Thyroid gland (tissue), 4 donors: ENCODE measurements around the gene GJC1. TPM values are rescaled to one million over a fixed set of nuclear protein-coding genes. Genes with fewer than 3 reads are reported as not detected.

Experiments used
- DNase-seq, 2 donors: peaks; one replicate each; pipeline ENCODE4 v3.0.0-alpha.2; 2019
- H3K27ac ChIP-seq, 3 donors: fragments of 200-600 bp; sonication (generic); 1 replicate in 2 of 3; 2 replicates in 1 of 3; pipeline ENCODE4 v1.5.1; 2016 to 2019; ENCODE audit warnings: mild to moderate bottlenecking in 1 of 3, moderate library complexity in 1 of 3
- H3K27me3 ChIP-seq: fragments of 200-600 bp; sonication (generic); one replicate; pipeline ENCODE4 v1.5.1; 2019
- H3K36me3 ChIP-seq, 2 donors: fragments of 200-600 bp; sonication (generic); one replicate each; pipeline ENCODE4 v1.5.1; 2016 to 2019
- H3K4me1 ChIP-seq, 2 donors: fragments of 200-600 bp; sonication (generic); one replicate each; pipeline ENCODE4 v1.5.1; 2017 to 2019
- H3K4me3 ChIP-seq, 3 donors: fragments of 200-600 bp; sonication (generic); replicated peaks in 1 of 3; 1 replicate in 2 of 3; 2 replicates in 1 of 3; pipeline ENCODE4 v1.5.1; 2016; ENCODE audit warnings: mild to moderate bottlenecking in 1 of 3
- H3K9me3 ChIP-seq: fragments of 200-600 bp; sonication (generic); one replicate; pipeline ENCODE4 v1.5.1; 2017
- POLR2A ChIP-seq, 2 donors: fragments of 450-650 bp; IDR thresholded peaks; one replicate each; pipeline ENCODE4 v1.6.1; 2017; ENCODE audit warnings: antibody characterized with exemption in 2 of 2, mild to moderate bottlenecking in 2 of 2, moderate library complexity in 1 of 2
- WGBS, 2 donors: methylation state at CpG; one replicate each; pipeline ENCODE4 v1.1.5; 2017; 5-methylcytosine and 5-hydroxymethylcytosine counted together
- intact Hi-C: fragments of 100-400 bp; cut with DNase I; formaldehyde crosslinking; loops from one replicate; pipeline ENCODE4 v1.15.1; 2023
- total RNA-seq, 4 donors: library from RNA; depleted of rRNA; stranded (reverse); fragments of >200 nt; gene quantifications; one replicate each; pipeline ENCODE4 v1.2.3, GENCODE V29; 2016
- TF ChIP-seq, protein P1 (sequence below), 6 experiments: fragments of 200-600 bp in 3 of 6; fragments of 450-650 bp in 3 of 6; sonication (generic) in 3 of 6; IDR thresholded peaks; one replicate each; pipeline ENCODE4 v1.5.1; 2016 to 2019; ENCODE audit warnings: antibody characterized with exemption in 6 of 6, mild to moderate bottlenecking in 2 of 6, inconsistent platforms in 1 of 6, moderate library complexity in 1 of 6

Gene GJC1
- total RNA-seq, 4 donors from 2014 or later, result 1.4 to 6.1 (median 3.8) TPM

DNA sequence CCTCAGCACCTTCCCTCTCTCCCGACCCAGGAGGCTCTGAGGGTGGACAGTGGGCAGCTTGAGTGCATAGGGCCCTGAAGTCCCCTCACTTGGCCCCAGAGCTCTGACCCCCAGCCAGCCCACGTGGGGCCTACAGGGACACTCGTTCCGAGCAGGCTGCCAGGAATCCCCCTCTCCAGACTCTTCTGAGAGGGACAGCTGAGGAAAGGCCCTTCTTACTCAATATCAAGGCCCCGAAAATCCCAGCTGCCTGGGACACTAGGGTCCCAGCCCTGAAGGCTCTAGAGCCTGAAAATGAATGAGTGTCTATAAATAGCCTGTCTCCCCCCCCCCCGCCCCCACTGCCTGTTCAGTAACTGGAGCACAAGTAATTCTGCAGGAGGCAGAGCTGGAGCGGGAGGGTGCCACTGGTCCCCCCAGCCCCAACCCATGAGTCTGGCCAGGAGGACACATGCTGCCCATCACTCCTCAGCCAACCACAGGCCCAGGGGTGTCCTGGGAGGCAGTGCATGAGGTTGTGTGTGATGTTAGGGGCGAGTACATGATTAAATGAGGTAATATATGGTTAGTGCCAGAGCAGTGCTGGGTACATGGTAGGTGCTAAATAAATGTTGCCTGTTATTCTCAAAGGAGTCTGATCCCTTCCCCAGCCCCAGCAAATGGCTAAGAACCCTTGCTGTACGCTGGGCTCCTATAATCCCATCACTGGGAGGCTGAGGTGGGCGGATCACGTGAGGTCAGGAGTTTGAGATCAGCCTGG, 59.7 kb downstream of the GJC1 start:
- intact Hi-C loops, result no loop called here
- Histone ChIP-seq H3K4me3 (no peak overlapping the region), H3K4me1 (peaks cover 6 to 7% of the 10 kb centered on the region in 2 donors), H3K9me3 (no peaks in the 10 kb centered on the region), H3K27me3 (no peaks in the 10 kb centered on the region), H3K36me3 (no peaks in the 10 kb centered on the region), H3K27ac (no peak overlapping the region)
- no peak for DNase-seq
- 75 to 86% methylated on average over 3 to 10 of the region's 11 CpGs for WGBS, 2 donors
- TF ChIP-seq, protein P1, sequence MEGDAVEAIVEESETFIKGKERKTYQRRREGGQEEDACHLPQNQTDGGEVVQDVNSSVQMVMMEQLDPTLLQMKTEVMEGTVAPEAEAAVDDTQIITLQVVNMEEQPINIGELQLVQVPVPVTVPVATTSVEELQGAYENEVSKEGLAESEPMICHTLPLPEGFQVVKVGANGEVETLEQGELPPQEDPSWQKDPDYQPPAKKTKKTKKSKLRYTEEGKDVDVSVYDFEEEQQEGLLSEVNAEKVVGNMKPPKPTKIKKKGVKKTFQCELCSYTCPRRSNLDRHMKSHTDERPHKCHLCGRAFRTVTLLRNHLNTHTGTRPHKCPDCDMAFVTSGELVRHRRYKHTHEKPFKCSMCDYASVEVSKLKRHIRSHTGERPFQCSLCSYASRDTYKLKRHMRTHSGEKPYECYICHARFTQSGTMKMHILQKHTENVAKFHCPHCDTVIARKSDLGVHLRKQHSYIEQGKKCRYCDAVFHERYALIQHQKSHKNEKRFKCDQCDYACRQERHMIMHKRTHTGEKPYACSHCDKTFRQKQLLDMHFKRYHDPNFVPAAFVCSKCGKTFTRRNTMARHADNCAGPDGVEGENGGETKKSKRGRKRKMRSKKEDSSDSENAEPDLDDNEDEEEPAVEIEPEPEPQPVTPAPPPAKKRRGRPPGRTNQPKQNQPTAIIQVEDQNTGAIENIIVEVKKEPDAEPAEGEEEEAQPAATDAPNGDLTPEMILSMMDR (IDR thresholded peaks at IDR 0.05), result no peak
- no peak for TF ChIP-seq POLR2A (IDR thresholded peaks at IDR 0.05)

DNA sequence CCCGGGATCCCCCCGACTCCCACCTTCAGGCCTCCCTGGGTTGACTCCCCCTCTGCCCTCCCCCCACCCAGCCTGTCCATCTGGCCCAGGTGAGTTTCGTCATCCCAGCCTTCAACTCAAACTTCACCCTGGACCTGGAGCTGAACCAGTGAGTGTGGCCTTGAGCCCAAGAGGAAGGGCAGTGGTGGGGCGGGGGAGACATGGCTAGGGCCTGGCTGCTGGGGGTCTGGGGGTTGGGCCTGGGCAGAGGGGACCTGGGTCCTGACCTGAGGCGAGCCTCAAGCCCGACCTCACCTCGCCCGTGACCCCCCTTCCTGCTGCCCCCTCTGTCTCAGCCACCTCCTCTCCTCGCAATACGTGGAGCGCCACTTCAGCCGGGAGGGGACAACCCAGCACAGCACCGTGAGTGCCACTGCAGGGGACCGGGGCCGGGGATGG, 60.4 kb downstream of the GJC1 start:
- H3K9me3 ChIP-seq, result no peaks in the 10 kb centered on the region
- intact Hi-C loops, result no loop called here
- WGBS, 2 donors, result 73 to 84% methylated on average over 6 to 10 of the region's 15 CpGs
- H3K4me3 ChIP-seq, result no peak overlapping the region
- H3K27me3 ChIP-seq, result no peaks in the 10 kb centered on the region
- DNase-seq, result no peak
- no peak overlapping the region for H3K27ac ChIP-seq
- H3K4me1 ChIP-seq, result peaks cover 0 to under 1% of the 10 kb centered on the region in 2 donors
- H3K36me3 ChIP-seq, result no peaks in the 10 kb centered on the region
- TF ChIP-seq POLR2A (IDR thresholded peaks at IDR 0.05), result no peak

DNA sequence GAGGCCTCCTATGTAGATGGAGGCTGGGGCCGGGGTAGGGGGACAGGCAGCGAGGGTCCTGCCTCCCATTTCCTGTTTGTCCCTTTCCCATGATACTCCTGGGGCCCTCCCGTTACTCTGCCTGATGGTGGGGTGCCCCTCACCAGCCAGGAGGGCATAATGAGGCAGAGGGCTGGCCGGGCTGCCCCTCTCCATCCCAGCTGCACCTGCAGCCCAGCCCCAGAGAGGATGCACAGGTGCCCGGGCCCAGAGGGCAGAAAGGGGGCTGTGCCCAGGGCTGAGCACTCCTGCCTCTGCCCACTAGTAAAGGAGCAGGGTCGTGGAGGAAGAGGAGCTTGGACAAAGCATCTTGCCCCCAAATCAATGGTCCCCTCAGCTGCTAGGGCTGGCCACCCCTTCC, 60.9 kb downstream of the GJC1 start:
- Histone ChIP-seq H3K27me3 (no peaks in the 10 kb centered on the region), H3K4me3 (no peak overlapping the region), H3K4me1 (no peaks in the 10 kb centered on the region), H3K27ac (no peak overlapping the region), H3K36me3 (no peaks in the 10 kb centered on the region), H3K9me3 (no peaks in the 10 kb centered on the region)
- intact Hi-C loops, result no loop called here
- no peak for TF ChIP-seq POLR2A (IDR thresholded peaks at IDR 0.05)
- TF ChIP-seq, protein P1 (IDR thresholded peaks at IDR 0.05), result no peak
- no peak for DNase-seq
- WGBS, 2 donors, result 64 to 65% methylated on average over 4 to 6 of the region's 6 CpGs

DNA sequence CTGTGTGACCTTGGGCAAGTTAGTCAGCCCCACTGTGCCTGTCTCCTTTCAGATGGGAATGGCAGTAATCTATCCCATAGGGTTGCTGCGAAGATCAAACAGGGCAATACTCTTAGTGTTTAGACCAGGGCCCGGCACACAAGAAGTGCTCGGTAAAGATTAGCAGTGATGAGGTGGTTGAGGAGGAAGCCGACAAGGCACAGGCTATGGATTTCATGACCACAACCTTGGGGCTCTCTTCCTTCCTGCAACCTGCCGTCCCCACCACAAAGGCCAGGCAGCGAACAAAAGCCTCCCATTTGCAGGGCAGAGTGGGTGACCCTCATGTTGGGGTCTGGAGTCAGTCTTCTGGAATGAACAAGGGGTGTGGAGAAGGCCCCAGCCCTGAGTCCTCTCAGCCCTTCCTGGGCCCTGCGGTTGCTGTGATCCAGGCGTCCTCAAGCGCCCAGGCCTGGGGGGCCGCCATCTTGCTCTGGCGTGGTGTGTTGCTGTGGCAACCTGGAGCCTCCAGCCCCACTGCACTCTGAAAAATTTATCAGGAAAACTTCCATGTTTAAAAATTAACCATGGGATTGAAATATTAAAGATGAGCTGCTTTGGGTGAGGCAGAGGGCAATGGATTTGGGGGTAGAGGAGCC, 61.5 kb downstream of the GJC1 start:
- 82 to 83% methylated on average over 6 to 11 of the region's 11 CpGs for WGBS, 2 donors
- Histone ChIP-seq H3K4me3 (no peak overlapping the region), H3K9me3 (no peaks in the 10 kb centered on the region), H3K27ac (no peak overlapping the region), H3K4me1 (no peaks in the 10 kb centered on the region), H3K27me3 (no peaks in the 10 kb centered on the region), H3K36me3 (no peaks in the 10 kb centered on the region)
- no peak for TF ChIP-seq POLR2A (IDR thresholded peaks at IDR 0.05)
- TF ChIP-seq, protein P1 (IDR thresholded peaks at IDR 0.05), result no peak
- intact Hi-C loops, result no loop called here
- no peak for DNase-seq

DNA sequence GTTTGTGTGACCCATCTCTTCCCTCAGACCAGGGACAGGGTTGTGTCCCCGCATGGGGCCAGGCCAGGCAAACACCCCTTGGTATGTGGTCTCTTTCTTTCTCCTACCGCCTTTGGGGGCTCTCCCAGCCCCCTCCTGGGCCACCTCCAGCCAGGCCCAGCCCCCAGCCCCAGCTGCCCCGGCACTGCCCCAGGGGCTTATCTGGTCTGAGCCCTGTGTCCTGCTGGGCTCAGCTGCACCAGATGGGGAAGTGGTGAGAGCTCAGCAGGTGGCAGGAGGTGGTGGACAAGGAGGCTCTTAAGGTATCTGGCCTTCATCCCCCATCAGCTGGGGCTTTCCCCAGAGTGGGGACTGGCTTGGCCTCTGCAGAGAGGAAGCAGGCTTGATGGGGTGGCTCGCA, 62.6 kb downstream of the GJC1 start:
- no peaks in the 10 kb centered on the region for H3K4me1 ChIP-seq
- 55 to 73% methylated on average over 2 to 4 of the region's 4 CpGs for WGBS, 2 donors
- H3K27me3 ChIP-seq, result no peaks in the 10 kb centered on the region
- DNase-seq, result no peak
- intact Hi-C loops, result no loop called here
- no peak for TF ChIP-seq POLR2A (IDR thresholded peaks at IDR 0.05)
- TF ChIP-seq, protein P1 (IDR thresholded peaks at IDR 0.05), result no peak
- H3K9me3 ChIP-seq, result no peaks in the 10 kb centered on the region
- H3K27ac ChIP-seq, result no peak overlapping the region
- no peak overlapping the region for H3K4me3 ChIP-seq
- no peaks in the 10 kb centered on the region for H3K36me3 ChIP-seq
